HT1080 (cell line): ENCODE data around the gene IGFLR1. TPM values are rescaled to one million over a fixed set of nuclear protein-coding genes. Genes with fewer than 3 reads are reported as not detected.
"Not testable (repeated sequence)": the region's sequence is repeated elsewhere in the genome, so short reads cannot be mapped to it uniquely, and the experiment has no call there.

Experiments
- DNase-seq: peaks from one replicate; pipeline ENCODE4 v3.0.0-alpha.2; 2015; ENCODE audit warnings: low read depth
- total RNA-seq: library from RNA; depleted of rRNA; stranded (reverse); fragments of >200 nt; shearing (Covaris generic); gene quantifications from 2 replicates; pipeline ENCODE4 v1.2.3, GENCODE V29; 2014

Gene IGFLR1
- total RNA-seq, 1 experiment from 2014 or later, result 2.9 TPM

DNA sequence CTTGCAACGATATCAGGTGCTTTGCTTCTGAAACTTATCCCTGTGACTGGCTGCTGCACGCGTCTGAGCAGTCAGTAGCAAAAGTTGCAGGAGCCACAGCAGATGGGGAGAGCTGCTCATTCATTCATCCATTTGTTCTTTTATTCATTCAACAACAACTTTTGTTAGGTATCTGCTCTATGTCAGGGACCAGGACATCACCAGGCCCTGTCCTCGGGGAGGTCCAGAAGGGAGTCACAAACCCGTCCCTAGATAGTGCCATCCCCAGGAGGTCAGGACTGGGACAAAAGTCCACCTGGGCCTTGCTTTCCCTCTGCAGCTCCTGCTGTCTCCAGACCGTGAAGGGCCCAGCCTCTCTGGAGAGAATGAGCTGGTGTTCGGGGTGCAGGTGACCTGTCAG, 35.7 kb upstream of the IGFLR1 start:
- no peak for DNase-seq

GRCh38 chr19:35777086-35777841, 35.0 kb upstream of the IGFLR1 start:
- no peak for DNase-seq

DNA sequence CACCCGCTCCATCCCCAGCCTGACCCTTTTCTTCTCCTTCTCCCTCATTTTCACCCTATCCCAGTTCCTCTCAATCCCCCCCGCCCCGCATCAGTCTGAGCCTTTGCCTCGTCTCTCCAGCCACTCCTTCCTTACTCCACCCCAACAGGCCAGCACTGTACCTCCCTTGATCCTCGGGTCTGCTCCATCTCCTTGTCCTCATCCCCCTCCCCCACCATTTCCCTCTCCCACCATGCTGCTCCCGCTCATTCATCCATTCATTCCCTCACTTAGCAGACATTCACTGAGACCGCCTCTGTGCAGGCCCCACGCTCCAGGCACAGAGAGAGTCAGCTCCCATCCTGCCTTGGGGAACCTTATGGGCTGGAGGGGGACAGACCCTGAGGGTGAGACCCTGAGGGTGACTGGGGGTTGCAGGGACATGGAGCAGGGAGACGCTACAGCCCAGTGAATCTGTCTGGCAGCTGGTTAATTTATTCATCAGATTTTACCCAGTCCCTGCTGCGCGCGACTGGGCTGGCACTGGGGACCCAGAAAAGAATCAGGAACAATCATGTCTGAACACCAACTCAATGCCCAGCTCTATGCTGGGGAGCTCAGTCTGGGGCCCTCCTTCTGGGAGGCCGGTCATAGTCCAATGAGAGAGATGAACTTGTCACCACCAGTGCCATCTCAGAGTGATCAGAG, 34.0 kb upstream of the IGFLR1 start:
- no peak for DNase-seq

GRCh38 chr19:35775298-35776101, 33.2 kb upstream of the IGFLR1 start, which contains the start of gene ARHGAP33:
TSS of gene ARHGAP33 (plus strand) at chr19:35775564. CDS start at chr19:35775659, 95 bp downstream.
- peak; percentile 89 for DNase-seq

- DNase-seq, result no peak
Measured at GRCh38 chr19:35775046-35775297, 32.7 kb upstream of the IGFLR1 start.

DNA sequence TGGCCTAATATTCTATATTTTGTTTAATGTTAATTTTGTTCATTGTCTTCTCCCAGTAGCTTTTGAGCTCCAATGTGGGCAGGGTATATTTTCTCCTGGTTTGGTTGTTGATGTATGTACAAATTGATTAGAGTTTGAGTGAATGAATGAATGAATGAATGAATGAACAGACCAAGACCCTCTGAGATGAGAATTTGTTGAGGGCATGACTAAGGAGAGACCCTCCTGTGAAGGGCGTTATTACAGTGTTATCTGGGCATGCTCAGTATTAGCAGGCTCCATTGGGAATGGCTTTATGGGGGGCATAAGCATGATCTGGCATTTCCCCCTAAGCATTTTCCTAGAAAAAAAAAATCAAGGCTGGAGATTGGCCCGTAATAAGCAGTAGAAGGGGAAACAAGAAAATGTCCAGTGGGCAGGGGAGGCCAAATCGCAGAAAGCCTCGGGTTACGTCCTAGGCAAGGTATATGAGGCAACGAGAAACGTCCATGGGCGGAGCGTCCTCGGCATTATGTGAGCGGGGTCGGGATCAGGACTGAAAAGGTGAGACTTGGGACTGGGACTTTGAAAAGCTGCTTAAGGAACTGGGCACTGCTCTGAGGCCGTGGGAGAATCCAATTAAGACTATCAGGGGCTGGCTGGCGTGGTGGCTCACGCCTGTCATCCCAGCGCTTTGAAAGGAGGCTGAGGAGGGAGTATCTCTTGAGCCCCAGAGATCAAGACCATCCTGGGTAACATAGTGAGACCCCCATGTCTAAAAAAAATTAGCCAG, 32.2 kb upstream of the IGFLR1 start:
- no peak for DNase-seq

GRCh38 chr19:35773020-35773806, 31.0 kb upstream of the IGFLR1 start:
- DNase-seq, result no peak

DNA sequence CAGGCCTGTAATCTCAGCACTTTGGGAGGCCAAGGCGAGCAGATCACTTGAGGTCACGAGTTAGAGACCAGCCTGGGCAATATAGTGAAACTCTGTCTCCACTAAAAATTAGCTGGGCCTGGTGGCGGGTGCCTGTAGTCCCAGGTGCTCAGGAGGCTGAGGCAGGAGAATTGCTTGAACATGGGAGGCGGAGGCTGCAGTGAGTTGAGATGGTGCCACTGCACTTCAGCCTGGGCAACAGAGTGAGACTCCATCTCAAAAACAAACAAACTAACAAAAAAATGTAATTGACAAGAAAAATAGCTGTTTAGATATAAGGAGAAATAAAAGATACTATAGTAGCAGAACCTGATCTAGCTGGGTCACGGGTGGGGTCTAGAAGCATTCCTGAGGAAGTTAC, 30.1 kb upstream of the IGFLR1 start:
- not testable (repeated sequence) for DNase-seq

DNA sequence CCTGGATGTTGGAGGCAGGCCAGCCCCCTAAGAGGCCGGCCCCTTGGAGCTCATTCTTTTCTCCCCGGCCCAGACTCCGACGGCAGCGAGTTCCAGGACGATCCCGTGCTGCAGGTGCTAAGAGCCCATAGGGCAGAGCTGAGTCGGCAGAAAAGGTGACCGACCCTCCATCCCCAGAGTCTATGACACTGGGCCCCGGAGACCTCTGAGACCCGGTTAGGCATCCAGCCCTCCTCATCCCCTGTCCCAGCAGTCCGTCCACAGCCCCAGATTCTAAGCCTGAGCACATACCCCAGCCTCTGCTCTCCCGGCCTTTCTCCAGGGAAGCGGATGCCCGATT, 25.8 kb upstream of the IGFLR1 start:
- DNase-seq, result no peak

GRCh38 chr19:35767288-35768081, 25.2 kb upstream of the IGFLR1 start:
- DNase-seq, result no peak

DNA sequence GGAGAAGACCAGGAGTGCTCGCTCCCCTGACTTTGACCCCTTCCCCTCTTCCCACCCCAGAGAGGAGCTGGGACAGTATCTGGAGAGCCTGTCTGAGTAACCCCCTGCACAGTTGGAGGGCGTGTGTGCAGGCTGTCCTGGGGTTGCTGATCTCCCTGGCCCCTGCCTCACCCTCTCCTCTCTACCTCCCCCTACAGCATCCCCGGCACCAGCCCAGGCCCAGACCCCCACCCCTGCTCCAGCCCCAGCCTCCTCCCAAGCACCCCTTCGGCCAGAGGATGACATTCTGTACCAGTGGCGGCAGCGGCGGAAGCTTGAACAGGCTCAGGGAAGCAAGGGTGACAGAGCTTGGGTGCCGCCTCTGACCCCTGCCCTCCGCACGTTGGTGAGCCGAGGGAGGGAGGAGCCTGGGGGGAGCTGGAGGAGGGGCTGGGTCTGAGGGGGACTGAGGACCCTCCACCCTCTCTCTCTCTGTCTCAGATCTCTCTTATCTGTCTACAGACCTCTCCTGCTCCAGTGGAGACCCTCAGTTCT, 24.4 kb upstream of the IGFLR1 start:
- DNase-seq, result no peak

DNA sequence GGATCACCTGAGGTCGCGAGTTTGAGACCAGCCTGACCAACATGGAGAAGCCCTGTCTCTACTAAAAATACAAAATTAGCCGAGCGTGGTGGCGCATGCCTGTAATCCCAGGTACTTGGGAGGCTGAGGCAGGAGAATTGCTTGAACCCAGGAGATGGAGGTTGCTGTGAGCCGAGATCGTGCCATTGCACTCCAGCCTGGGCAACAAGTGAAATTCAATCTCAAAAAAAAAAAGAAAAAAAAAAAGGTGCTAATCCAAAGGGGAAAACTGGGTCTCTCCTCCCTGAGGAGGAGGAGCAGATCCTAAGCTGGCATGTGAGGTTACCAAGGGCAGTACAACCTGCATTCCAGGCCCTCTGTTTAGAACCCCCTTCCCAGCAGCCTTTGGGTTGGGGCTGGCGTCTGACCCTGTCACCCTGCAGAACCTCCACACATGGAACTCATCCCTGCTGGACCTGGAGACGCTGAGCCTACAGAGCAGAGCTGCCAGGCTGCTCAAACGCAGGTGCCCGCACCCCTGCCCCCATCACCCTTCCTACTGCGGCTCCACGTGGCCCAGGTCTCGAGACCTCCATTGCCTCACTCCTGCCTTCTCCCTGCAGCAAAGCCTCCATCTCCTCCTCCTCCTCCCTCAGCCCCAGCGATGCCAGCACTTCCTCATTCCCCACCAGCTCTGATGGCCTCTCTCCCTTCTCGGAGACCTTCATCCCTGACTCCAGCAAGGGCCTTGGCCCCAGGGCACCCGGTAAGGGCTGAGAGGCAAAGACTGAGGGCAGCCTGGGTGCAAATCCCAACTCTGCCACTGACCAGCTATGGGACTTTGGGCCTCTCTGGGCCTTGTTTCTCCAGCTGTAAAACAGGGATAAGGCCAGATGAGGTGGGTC, 22.4 kb upstream of the IGFLR1 start:
- DNase-seq, result no peak

GRCh38 chr19:35760711-35761349, 18.6 kb upstream of the IGFLR1 start:
- peak; percentile 49 for DNase-seq

DNA sequence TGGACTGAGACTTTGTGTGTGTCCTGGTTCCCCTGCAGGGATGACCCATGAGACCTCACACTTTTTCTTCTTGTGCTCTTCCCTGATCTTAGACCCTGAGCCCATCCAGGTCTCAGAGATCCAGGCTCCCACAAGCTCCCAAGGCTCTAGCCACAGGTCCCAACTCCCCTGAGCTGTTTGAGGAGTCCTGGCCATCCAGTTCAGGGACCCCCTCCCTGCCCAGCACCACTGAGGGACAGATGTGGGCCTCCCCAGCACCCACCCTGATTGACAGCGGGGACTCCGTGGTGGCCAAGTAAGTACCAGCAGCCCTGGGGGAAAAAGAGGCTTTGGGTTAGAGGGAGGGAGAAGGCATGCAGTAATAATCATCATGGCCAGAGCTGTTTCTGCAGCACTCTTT, 17.4 kb upstream of the IGFLR1 start:
- no peak for DNase-seq

DNA sequence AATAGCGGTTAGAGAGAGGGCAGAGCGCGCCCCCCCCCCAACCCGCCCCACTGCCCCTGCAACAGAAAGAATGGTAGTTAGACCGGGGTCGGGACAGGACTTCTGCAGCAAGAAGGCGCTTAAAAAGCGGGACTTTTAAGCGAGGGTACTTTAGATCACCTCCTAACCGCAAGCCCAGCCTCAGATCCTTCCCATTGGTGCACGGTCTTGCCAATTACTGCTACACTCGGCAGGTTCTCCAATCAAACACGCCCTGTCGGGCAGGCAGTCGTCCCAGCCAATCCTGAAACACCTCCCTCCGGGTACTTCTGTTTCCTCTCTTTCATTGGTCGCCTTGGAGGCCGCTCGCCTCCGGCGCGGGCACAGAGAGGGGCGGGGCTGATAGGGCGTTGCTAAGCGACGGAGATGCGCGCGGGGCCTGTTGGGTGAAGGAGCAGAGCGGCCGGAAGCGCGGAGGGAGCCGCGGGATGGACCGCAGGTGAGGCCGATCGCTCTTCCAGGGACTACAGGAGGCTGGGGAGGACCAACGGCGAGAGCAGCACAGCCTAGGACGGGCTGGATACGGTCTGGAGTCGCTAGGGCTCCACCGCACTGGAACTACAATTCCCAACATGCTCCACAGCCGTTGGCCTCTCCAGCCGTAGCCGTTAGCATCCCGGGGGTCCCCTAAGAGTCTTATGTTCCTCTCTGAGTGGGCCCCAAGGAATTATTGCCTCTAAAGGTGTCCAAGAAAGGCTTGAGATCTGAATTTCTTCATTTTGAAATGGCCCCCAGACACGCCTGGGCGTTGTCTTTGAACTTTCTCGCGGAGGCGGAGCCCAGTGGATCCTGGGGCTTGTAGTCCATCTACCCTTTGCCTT, 15.7 kb upstream of the IGFLR1 start, which contains the start of gene PROSER3:
TSS of gene PROSER3 (plus strand) at position 428 of the 860 bp plus-strand sequence. CDS start at position 468, 40 bp downstream.
- DNase-seq, result peak; percentile 99

- peak; percentile 72 for DNase-seq
Measured at GRCh38 chr19:35757231-35757748, 15.0 kb upstream of the IGFLR1 start.
